ENCODE data around the gene DNAH2.
A peak's percentile ranks its signal among the peaks of the same experiment; 100 is the strongest.

DNAH2 gene

DNA sequence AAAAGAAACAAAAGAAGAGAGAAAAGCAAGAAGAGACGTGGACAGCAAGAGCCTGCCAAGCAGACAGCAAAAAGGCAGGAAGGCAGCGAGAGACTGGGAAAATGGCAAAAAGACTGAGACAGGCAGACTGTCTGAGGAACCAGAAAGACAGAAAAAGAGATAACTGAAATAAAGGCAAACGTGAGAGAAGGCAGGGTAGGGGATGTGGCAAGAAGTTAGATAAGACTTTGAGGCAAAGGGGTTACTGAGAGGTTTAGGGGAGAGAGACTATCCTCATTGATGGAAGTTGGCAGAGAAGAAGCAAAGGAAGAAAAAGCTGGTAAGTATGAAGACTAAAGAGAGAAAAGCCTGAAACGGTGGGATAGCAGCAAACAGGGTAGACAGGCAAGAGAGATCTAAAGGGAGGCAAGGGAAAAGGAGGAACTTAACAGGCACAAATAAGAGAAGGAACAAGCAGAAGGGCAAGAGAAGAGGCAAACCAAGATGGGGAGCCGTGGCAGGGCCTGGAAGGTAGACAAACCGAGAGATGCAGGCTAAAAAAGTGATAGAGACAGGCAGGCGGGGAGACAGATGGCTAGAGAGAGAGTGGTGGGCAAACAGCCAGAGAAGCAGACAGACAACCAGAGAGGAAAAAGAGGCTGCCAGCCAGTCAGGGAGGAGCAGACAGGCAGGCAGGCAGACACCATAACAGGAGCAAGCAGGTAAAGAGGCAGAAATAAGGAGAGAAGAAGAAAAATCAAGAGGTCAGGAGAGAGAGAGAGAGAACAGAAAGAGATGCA is 163.9 kb downstream of the DNAH2 start:
- DNase-seq = peak; percentile 49

DNA sequence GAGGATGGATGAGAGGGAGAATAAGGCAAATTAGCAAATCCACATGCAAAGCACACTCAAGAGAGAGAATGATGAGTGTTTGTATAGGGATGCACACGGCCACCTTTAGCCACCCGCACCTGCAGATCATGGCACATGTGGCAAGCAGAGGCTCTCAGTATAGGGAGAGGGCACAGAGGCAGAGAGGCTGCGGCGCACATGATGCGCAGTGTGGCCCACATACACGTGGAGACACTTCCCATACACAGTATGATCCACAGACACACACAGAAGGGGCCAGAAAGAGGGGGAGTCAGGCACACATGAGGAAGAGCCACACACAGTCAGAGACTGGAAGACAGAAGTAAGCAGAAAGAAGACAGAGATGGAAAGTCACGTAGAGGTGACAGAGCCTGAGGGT is 164.5 kb downstream of the DNAH2 start:
- DNase-seq = no peak

GRCh38 chr17:7882629-7883028 is 165.1 kb downstream of the DNAH2 start:
- DNase-seq = no peak
